ENCODE data around the gene SCUBE3.
A peak's percentile ranks its signal among the peaks of the same experiment; 100 is the strongest.

The SCUBE3 gene

GRCh38 chr6:35195120-35195780 is 18.5 kb upstream of the SCUBE3 start:
- H3K9me2 ChIP-seq (replicated peaks; ENCODE audit: low read depth, low read length), result no peaks in the 10 kb centered on the region
- no peaks in the 10 kb centered on the region for H3K36me3 ChIP-seq (ENCODE audit: insufficient read depth, low read length)
- H3F3A ChIP-seq (ENCODE audit: low read depth), result no peaks in the 10 kb centered on the region
- no peak overlapping the region for H2AFZ ChIP-seq (ENCODE audit: low read length)
- H3K9ac ChIP-seq (ENCODE audit: low read depth, low read length, poor library complexity, severe bottlenecking), result no peak overlapping the region
- H3K4me2 ChIP-seq (ENCODE audit: low read depth, low read length, poor library complexity, severe bottlenecking), result no peak overlapping the region
- H3K4me3 ChIP-seq (ENCODE audit: low read length, poor library complexity, severe bottlenecking), result no peak overlapping the region
- H3K79me2 ChIP-seq (ENCODE audit: insufficient read depth, low read length), result no peaks in the 10 kb centered on the region
- no peaks in the 10 kb centered on the region for H4K20me1 ChIP-seq (ENCODE audit: insufficient read depth, low read length, poor library complexity, severe bottlenecking)
- no peaks in the 10 kb centered on the region for H3K27me3 ChIP-seq (ENCODE audit: insufficient read depth, low read length, poor library complexity, severe bottlenecking)
- no peaks in the 10 kb centered on the region for H3K9me3 ChIP-seq (ENCODE audit: insufficient read depth, low read depth, low read length)
- H3K4me1 ChIP-seq (ENCODE audit: insufficient read depth, low read length, poor library complexity, severe bottlenecking), result peaks cover 7% of the 10 kb centered on the region
- TF ChIP-seq CTCF (conservative IDR thresholded peaks at IDR 0.05; ENCODE audit: low read length) (0 out of 2 replicates have a peak, but pooled peaks have one; percentile 17), EZH2phosphoT487 (IDR thresholded peaks at IDR 0.05; ENCODE audit: borderline replicate concordance) (no peak)

GRCh38 chr6:35197196-35197595 is 16.6 kb upstream of the SCUBE3 start:
- H3K36me3 ChIP-seq (ENCODE audit: insufficient read depth, low read length), result no peaks in the 10 kb centered on the region
- no peaks in the 10 kb centered on the region for H4K20me1 ChIP-seq (ENCODE audit: insufficient read depth, low read length, poor library complexity, severe bottlenecking)
- H3K9me2 ChIP-seq (replicated peaks; ENCODE audit: low read depth, low read length), result no peaks in the 10 kb centered on the region
- H3K4me2 ChIP-seq (ENCODE audit: low read depth, low read length, poor library complexity, severe bottlenecking), result no peak overlapping the region
- no peaks in the 10 kb centered on the region for H3F3A ChIP-seq (ENCODE audit: low read depth)
- H3K9me3 ChIP-seq (ENCODE audit: insufficient read depth, low read depth, low read length), result no peaks in the 10 kb centered on the region
- H3K79me2 ChIP-seq (ENCODE audit: insufficient read depth, low read length), result no peaks in the 10 kb centered on the region
- no peak overlapping the region for H2AFZ ChIP-seq (ENCODE audit: low read length)
- TF ChIP-seq CTCF (conservative IDR thresholded peaks at IDR 0.05; ENCODE audit: low read length), result no peak
- H3K4me3 ChIP-seq (ENCODE audit: low read length, poor library complexity, severe bottlenecking), result no peak overlapping the region
- H3K9ac ChIP-seq (ENCODE audit: low read depth, low read length, poor library complexity, severe bottlenecking), result no peak overlapping the region
- no peaks in the 10 kb centered on the region for H3K4me1 ChIP-seq (ENCODE audit: insufficient read depth, low read length, poor library complexity, severe bottlenecking)
- H3K27me3 ChIP-seq (ENCODE audit: insufficient read depth, low read length, poor library complexity, severe bottlenecking), result no peaks in the 10 kb centered on the region

GRCh38 chr6:35199866-35200265 is 13.9 kb upstream of the SCUBE3 start:
- no peak overlapping the region for H3K4me3 ChIP-seq (ENCODE audit: low read length, poor library complexity, severe bottlenecking)
- no peaks in the 10 kb centered on the region for H3K79me2 ChIP-seq (ENCODE audit: insufficient read depth, low read length)
- H3K9me2 ChIP-seq (replicated peaks; ENCODE audit: low read depth, low read length), result no peaks in the 10 kb centered on the region
- H3K9me3 ChIP-seq (ENCODE audit: insufficient read depth, low read depth, low read length), result no peaks in the 10 kb centered on the region
- TF ChIP-seq EZH2phosphoT487 (IDR thresholded peaks at IDR 0.05; ENCODE audit: borderline replicate concordance), result no peak
- no peak for TF ChIP-seq CTCF (conservative IDR thresholded peaks at IDR 0.05; ENCODE audit: low read length)
- no peaks in the 10 kb centered on the region for H3F3A ChIP-seq (ENCODE audit: low read depth)
- no peak overlapping the region for H3K9ac ChIP-seq (ENCODE audit: low read depth, low read length, poor library complexity, severe bottlenecking)
- no peaks in the 10 kb centered on the region for H3K27me3 ChIP-seq (ENCODE audit: insufficient read depth, low read length, poor library complexity, severe bottlenecking)
- no peak overlapping the region for H2AFZ ChIP-seq (ENCODE audit: low read length)
- H3K36me3 ChIP-seq (ENCODE audit: insufficient read depth, low read length), result no peaks in the 10 kb centered on the region
- H3K4me1 ChIP-seq (ENCODE audit: insufficient read depth, low read length, poor library complexity, severe bottlenecking), result no peaks in the 10 kb centered on the region
- H3K4me2 ChIP-seq (ENCODE audit: low read depth, low read length, poor library complexity, severe bottlenecking), result no peak overlapping the region
- no peaks in the 10 kb centered on the region for H4K20me1 ChIP-seq (ENCODE audit: insufficient read depth, low read length, poor library complexity, severe bottlenecking)
